ENCODE results near the gene MBD2. TPM values are rescaled to one million over a fixed set of nuclear protein-coding genes. Genes with fewer than 3 reads are reported as not detected.

MBD2 gene
- total RNA-seq, 2 experiments from 2014 or later, result 116 to 133 TPM

DNA sequence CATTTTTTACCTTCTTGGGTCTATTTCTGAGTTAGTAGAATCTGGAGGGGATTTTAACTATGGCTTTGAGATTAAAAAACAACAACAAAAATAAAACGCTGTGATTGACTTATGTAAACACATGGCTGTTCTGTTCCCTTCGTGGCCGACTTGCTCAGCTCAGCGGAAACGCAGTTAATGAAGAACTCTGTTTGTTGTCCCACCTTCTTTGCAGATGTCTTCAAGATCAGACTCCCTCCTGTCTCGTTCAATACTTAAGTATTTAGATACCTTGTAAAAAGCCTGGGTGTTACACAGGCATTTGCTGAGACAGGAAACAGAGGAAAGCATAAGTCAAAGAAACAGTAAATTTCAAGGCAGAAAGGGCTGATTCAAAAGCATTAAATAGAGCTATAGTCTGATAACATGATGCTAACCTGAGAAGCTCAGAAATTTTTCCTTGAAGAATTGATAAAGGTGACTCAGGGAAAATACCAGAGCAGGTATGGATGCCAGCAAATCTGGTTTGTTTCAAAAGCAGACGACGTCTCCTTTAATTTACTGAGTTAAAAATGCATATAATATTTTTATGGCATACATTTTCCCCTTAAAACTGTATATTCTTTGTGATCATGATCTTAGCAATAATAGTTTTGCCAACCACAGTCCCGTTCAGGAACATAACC, 23.2 kb upstream of the MBD2 start:
- peak overlapping the region; percentile 10 for H3K4me3 Mint-ChIP-seq
- no peak for DNase-seq
- H3K27me3 Mint-ChIP-seq, result no peaks in the 10 kb centered on the region
- H3K36me3 Mint-ChIP-seq, result no peaks in the 10 kb centered on the region
- H3K27ac Mint-ChIP-seq, result peak overlapping the region; percentile 82
- H3K9me3 Mint-ChIP-seq, result no peaks in the 10 kb centered on the region
- peaks cover 19% of the 10 kb centered on the region for H3K4me1 Mint-ChIP-seq

DNA sequence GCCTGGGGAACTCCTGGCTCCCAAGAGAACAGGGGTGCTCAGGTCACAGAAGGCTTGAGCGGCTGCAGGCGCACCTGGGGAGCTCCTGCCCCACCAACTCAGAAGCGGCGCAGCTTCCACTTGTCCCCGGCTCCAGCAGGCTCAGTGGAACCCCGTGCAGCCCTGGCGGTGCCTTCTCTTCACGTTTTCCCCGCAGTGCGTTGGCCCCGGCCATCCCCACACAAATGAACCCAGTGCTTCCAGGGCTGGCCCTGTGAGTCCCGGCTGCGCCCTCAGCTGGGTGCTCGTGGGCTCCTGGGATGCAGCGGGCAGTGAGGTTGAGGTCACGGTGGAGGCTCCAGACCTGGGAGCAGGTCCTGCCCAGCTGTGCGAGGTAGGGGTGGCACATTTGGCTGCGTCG, 17.9 kb upstream of the MBD2 start:
- Mint-ChIP-seq H3K27me3 (no peaks in the 10 kb centered on the region), H3K27ac (no peak overlapping the region), H3K4me3 (no peak overlapping the region), H3K36me3 (no peaks in the 10 kb centered on the region), H3K4me1 (peaks cover 10% of the 10 kb centered on the region), H3K9me3 (no peaks in the 10 kb centered on the region)
- no peak for DNase-seq

DNA sequence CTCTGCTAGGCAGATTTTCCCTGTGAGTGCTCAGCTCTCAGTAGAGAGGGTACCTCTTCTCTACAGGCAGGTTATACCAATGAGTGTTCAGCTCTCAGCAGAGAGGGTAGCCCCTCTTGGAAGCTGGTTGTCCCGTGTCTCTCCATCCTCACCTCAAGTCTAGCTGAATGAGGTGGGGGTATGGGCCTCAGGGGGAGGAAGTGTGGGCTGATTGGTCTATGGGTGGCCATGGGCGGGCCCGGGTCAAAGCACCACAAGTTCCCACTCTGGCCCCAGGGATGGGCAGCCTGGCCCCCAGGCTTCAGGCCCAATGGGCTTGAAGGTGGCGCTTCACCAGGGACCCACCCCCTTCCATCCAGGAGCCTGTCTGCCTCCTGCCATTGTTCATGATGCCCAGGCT, 17.0 kb upstream of the MBD2 start:
- no peaks in the 10 kb centered on the region for H3K36me3 Mint-ChIP-seq
- H3K9me3 Mint-ChIP-seq, result no peaks in the 10 kb centered on the region
- H3K4me1 Mint-ChIP-seq, result peaks cover 2% of the 10 kb centered on the region
- H3K4me3 Mint-ChIP-seq, result no peak overlapping the region
- no peaks in the 10 kb centered on the region for H3K27me3 Mint-ChIP-seq
- no peak overlapping the region for H3K27ac Mint-ChIP-seq
- DNase-seq, result no peak

DNA sequence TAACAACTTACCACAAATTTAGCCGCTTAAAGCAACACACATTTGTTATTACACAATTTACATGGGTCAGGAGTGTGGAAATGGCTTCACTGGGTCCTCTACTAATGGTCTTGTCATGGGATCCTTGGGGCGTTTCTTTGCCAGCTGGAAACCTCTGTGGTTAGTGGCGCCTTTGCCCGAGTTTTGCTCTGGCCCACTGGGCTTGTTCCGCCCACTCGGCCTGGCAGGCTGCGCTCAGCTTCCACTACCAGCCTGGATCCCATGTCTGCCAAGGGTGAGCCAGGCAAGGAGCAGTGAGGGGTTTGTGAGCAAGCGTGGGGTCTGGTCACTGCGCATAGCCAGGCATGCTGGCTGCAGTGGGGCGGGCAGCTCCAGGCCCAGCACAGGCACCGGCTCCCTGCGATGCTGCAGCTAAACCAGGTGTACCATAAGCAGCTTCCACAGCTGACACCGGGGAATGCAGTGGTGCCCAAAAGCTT, 16.2 kb upstream of the MBD2 start:
- Mint-ChIP-seq H3K36me3 (no peaks in the 10 kb centered on the region), H3K27ac (no peak overlapping the region), H3K4me1 (peaks cover 2% of the 10 kb centered on the region), H3K9me3 (no peaks in the 10 kb centered on the region), H3K4me3 (no peak overlapping the region), H3K27me3 (no peaks in the 10 kb centered on the region)
- DNase-seq, result no peak

DNA sequence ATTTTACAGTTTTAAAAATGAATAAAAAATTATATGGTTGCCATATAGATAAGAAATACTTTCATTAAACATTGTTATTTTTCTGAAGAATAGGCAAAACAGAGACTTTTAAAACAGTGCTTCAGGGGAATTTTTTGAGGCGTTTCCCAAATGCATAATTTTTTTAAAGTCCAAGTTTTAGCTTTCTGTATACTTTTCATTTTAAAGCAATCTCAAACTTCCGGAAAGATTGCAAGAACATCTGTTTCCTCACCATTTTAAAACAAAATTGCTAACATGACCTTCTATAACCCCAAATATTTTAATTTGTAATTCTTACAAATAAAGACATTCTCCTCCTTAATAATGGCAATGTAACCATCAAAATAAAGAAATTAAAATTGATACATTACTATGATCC, 15.1 kb upstream of the MBD2 start:
- H3K36me3 Mint-ChIP-seq, result no peaks in the 10 kb centered on the region
- no peak for DNase-seq
- H3K4me3 Mint-ChIP-seq, result no peak overlapping the region
- peaks cover 2% of the 10 kb centered on the region for H3K4me1 Mint-ChIP-seq
- no peaks in the 10 kb centered on the region for H3K9me3 Mint-ChIP-seq
- no peak overlapping the region for H3K27ac Mint-ChIP-seq
- no peaks in the 10 kb centered on the region for H3K27me3 Mint-ChIP-seq

DNA sequence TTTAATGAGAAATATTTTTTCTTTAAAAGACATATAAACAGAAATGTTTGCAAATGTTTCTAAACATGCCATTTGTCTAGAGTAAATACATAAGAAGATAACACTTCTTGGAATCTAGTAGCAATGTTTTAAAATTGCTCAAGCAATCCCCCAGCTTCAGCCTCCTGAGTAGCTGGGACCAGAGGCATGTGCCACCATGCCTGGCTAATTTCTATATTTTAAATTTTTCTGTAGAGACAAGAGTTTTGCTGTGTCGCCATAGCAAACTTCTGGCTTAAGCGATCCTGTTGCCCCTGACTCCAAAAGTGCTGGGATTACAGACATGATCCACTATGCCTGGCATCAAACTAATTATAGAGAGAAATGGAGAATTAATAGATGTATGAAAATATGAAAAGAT, 14.6 kb upstream of the MBD2 start:
- Mint-ChIP-seq H3K4me3 (no peak overlapping the region), H3K4me1 (peaks cover 2% of the 10 kb centered on the region), H3K36me3 (no peaks in the 10 kb centered on the region), H3K27me3 (no peaks in the 10 kb centered on the region), H3K27ac (no peak overlapping the region), H3K9me3 (no peaks in the 10 kb centered on the region)
- DNase-seq, result no peak

DNA sequence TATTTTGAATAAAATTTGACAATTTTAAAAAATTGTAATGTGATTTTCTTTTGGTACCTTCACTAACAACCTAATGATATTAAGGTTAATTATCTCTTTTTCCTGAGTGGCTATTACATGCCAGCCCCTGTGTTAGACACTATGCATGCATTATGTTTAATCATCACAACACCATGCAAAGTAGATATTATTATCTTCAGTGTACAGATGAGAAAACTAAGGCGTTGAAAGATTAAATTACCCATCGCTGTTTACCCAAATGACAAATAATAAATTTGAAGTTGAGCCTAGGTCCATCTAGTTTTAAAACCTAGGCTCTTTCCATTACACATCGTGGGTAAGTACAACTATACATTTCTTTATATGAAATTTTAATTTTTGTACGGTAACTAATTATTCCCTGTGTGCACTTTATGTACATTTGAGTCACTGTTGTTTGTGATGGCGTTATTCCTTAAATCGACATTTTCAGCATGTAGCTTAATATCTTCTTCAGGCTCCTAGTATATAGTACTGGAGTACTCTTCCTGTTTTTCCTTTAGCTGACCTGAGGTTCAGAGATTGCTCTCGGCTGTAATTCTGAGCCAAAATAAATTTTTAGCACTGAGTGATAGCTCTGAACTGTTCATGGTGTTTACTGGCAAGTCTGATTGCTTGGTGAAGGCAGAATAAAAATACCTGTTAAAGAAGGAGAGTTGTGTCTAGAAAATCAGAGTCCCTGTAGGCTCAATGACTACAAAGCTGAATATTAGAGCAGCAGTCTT, 13.9 kb upstream of the MBD2 start:
- Mint-ChIP-seq H3K27ac (no peak overlapping the region), H3K27me3 (no peaks in the 10 kb centered on the region), H3K4me1 (peaks cover 2% of the 10 kb centered on the region), H3K36me3 (no peaks in the 10 kb centered on the region), H3K9me3 (no peaks in the 10 kb centered on the region), H3K4me3 (no peak overlapping the region)
- no peak for DNase-seq

DNA sequence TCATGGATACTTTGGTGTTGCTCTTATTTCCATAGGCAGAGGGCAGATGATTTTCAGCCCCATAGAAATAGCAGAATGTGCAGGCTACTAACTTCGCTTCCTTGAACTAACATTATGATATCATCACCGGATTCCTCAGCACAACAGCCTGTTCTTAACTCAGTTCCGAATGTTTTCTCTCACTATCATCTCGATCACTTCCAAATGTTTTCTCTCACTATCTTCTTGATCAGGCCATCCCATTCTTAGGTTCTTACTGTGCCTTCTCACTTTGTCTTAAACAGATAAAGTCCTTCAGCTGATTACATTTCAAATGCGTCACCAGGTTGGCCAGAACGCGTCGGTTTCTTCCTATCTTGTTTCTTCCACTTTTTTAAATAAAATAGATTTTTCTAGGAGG, 11.4 kb upstream of the MBD2 start:
- no peaks in the 10 kb centered on the region for H3K9me3 Mint-ChIP-seq
- no peaks in the 10 kb centered on the region for H3K36me3 Mint-ChIP-seq
- no peak for DNase-seq
- H3K4me3 Mint-ChIP-seq, result no peak overlapping the region
- H3K27ac Mint-ChIP-seq, result no peak overlapping the region
- H3K27me3 Mint-ChIP-seq, result no peaks in the 10 kb centered on the region
- peaks cover 2% of the 10 kb centered on the region for H3K4me1 Mint-ChIP-seq

DNA sequence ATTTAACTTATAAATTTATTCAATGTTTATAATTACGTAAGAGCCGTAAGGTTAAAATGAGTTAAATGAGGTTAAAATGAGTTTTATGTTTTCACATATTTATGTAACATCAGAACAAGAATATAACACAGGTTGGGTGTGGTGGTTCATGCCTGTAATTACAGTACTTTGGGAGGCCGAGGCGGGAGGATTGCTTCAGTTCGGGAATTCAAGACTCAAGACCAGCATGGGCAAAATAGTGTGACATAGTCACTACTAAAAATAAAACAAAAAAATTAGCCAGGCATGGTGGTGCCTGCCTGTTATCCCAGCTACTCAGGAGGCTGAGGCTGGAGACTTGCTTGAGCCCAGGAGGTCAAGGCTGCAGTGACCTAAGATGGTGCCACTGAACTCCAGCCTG, 9.3 kb upstream of the MBD2 start:
- Mint-ChIP-seq H3K36me3 (no peaks in the 10 kb centered on the region), H3K27me3 (no peaks in the 10 kb centered on the region), H3K4me1 (peaks cover 4% of the 10 kb centered on the region)

DNA sequence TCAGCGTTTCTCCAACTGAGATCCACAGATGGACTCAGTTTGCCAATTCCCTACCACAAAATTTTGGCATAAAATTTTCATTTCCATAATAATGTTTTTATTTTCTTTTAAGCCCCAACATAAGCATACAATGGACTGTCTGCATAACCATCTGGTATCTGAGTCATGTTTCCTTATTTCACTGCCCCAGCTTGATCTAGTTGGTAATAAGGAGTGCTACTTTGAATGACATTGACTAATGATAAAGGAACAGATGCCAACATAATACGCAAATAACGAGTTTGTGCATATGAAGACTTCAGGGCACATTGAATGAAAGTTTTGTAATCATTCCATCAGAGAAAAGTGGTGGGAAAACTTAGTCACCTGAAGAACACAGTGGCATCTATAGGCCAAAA, 8.8 kb upstream of the MBD2 start:
- no peaks in the 10 kb centered on the region for H3K27me3 Mint-ChIP-seq
- H3K9me3 Mint-ChIP-seq, result no peaks in the 10 kb centered on the region
- no peak overlapping the region for H3K4me3 Mint-ChIP-seq
- no peaks in the 10 kb centered on the region for H3K36me3 Mint-ChIP-seq
- DNase-seq, result no peak
- peaks cover 4% of the 10 kb centered on the region for H3K4me1 Mint-ChIP-seq
- H3K27ac Mint-ChIP-seq, result no peak overlapping the region

More for the DNA sequence above, 9.3 kb upstream of the MBD2 start:
- H3K4me3 Mint-ChIP-seq, result no peak overlapping the region
- no peak overlapping the region for H3K27ac Mint-ChIP-seq
- DNase-seq, result no peak
- H3K9me3 Mint-ChIP-seq, result no peaks in the 10 kb centered on the region

DNA sequence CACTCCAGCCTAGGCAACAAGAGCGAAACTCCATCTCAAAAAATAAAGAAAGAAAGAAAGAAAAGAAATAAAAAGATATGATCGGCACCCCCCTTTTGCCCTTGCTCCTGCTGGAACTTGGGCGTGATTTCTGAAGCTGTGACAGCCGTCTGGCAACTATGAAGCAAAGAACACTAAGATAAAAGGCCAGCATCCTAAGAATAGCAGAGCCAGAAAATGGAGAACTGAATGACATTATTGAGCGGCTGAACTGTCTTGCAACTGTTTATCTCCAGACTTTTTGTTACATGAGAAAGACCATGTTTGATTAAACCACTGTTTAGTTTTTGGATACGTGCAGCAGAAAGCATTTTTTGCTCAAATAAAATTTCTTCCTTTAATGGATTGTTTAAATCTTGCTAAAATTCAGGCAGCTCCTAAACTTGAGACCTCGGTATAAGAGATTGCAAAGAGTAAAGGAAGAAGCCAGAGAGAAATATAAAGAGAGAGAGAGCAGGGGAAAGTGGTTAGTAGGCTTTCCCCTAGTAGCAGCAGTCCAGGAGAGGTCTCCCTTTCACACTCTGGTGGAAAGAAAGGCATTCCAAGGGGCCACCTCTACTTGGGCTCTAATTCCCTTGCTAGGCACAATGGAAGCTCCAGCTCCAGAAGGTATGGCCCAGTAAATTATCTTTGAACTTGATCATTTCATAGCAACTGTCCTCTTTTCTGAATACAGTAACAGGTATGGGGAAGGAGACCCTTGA, 8.2 kb upstream of the MBD2 start:
- no peak for DNase-seq
- no peak overlapping the region for H3K4me3 Mint-ChIP-seq
- no peaks in the 10 kb centered on the region for H3K36me3 Mint-ChIP-seq
- peaks cover 6% of the 10 kb centered on the region for H3K4me1 Mint-ChIP-seq
- no peak overlapping the region for H3K27ac Mint-ChIP-seq
- no peaks in the 10 kb centered on the region for H3K27me3 Mint-ChIP-seq
- no peaks in the 10 kb centered on the region for H3K9me3 Mint-ChIP-seq

DNA sequence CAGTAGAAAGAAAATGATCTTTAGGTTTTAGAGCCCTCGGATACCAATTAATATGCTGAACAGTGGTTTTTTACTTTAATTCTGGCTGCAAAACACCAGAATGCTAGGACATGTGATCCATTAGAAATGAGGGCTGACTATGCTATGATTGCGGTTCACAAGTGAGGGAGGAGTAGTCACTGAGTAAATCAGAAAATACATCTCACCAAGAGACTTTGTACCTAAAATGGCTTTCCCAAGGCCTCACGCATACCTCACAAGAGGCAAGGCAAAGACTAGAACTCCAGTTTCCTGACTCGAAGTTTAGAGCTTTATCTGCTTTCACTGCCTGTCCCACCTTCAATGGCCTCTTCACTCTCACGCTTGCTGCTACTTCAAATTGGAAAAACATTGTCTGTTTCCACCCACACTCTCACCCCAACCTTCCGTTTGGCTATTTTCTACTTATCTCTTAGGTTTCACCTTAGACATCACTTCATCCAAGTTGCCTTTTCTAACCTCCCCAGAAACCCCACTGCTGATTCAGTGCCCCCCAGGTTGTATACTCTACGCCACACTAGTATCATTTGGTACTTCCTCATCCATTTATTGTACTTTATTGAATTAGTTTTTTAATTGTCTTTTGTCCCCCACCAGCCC, 5.1 kb upstream of the MBD2 start:
- Mint-ChIP-seq H3K4me3 (no peak overlapping the region), H3K36me3 (no peaks in the 10 kb centered on the region), H3K27ac (peak overlapping the region; percentile 44), H3K4me1 (peaks cover 10% of the 10 kb centered on the region), H3K27me3 (no peaks in the 10 kb centered on the region), H3K9me3 (no peaks in the 10 kb centered on the region)
- DNase-seq, result peak; percentile 26

DNA sequence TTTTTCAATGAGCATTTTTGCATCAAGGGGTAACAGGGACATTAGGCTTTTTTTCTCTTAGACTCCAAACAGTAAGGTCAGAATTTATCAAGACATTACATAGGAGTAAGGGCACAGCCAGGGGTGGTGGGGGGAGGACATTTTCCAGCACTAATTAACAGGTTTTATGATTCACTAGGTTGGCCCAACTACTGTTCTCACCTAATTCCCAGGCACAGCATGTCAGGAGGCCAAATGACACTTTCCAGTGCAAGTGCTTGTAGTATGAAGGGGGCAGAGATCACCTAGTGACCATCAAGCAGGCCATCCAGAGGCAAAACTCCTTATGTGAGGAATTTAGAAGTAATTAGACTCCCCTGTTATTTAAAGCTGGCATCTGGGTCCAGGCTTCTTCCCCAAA, 3.9 kb upstream of the MBD2 start:
- Mint-ChIP-seq H3K27ac (no peak overlapping the region), H3K36me3 (no peaks in the 10 kb centered on the region), H3K9me3 (no peaks in the 10 kb centered on the region), H3K27me3 (no peaks in the 10 kb centered on the region), H3K4me1 (peaks cover 10% of the 10 kb centered on the region), H3K4me3 (no peak overlapping the region)
- no peak for DNase-seq

DNA sequence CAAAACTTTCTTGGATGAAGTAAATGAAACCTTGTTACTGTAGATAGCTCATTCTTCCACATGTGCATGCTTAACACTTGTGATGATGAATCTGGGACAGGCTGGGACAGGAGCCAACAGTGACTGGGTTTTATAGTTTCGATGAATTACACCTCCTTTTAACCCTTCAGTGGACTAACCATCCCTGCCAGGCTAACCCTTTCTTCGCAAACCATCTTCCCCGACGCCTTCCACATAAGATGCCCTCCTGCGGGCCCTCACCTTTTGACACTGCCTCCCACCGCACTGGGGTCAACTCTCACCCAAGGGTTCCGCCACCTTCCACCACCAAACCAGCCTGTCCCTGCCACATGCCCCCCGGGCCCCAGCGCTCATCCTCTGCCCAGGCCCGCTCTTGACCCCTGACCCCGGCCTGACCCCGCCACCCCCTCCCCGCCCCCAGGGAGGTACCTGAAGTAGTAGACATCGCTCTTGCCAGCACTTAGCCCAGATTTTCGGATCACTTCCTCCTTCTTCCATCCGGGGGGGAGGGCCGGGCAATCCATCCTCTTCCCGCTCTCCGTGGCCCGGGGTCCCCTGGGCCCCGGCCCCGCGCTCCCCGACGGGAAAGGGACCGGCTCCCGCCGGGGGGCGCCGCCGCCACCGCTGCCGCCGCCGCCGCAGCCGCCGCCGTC, 764 bp downstream of the MBD2 start:
- Mint-ChIP-seq H3K4me3 (peak overlapping the region; percentile 96), H3K36me3 (peaks cover 15% of the 10 kb centered on the region), H3K9me3 (no peaks in the 10 kb centered on the region), H3K27ac (peak overlapping the region; percentile 94), H3K27me3 (no peaks in the 10 kb centered on the region), H3K4me1 (peaks cover 40% of the 10 kb centered on the region)
- DNase-seq, result peak; percentile 42

All from activated naive CD8-positive, alpha-beta T cell treated with anti-CD3 and anti-CD28 coated beads for 36 hours (primary cell).